ENCODE results near the gene P3H4.
"Not testable (repeated sequence)": the region's sequence is repeated elsewhere in the genome, so short reads cannot be mapped to it uniquely, and the experiment has no call there.

DNA sequence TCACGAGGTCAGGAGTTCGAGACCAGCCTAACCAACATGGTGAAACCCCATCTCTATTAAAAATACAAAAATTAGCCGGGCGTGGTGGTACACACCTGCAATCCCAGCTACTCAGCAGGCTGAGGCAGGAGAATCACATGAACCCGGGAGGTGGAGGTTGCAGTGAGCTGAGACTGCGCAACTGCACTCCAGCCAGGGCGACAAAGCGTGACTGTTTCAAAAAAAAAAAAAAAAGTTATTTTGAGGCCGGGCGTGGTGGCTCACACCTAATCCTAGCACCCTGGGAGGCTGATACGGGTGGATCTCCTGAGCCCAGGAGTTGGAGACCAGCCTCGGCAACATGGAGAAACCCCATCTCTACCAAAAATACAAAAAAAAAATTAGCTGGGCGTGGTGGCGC is 39.6 kb upstream of the P3H4 start:
- TF ChIP-seq CTCF (IDR thresholded peaks at IDR 0.05; ENCODE audit: extremely low read depth in 1 of 2, insufficient read depth in 1 of 2, low read depth in 1 of 2, low read length in 2 of 2); MAX (IDR thresholded peaks at IDR 0.05; ENCODE audit: insufficient read depth, insufficient read length); EZH2 (IDR thresholded peaks at IDR 0.05; ENCODE audit: borderline replicate concordance, low read depth, low read length, severe bottlenecking); FOS (IDR thresholded peaks at IDR 0.05; ENCODE audit: borderline replicate concordance, insufficient read depth, low read length); POLR2A (IDR thresholded peaks at IDR 0.05; ENCODE audit: low read depth, low read length); GATA2 (IDR thresholded peaks at IDR 0.05; ENCODE audit: insufficient read depth, insufficient read length, low read depth, low read length): not testable (repeated sequence)

All from endothelial cell of umbilical vein (primary cell).